HTERT RPE-1 (cell line): Measurements from ENCODE around the gene BCR.

Experiments
- in situ Hi-C: fragments of 300-500 bp; cut with MboI; formaldehyde crosslinking; loops from 4 replicates; pipeline ENCODE4 v1.14.3; 2020; ENCODE audit warnings: low sequenced_read_pairs

BCR gene

GRCh38 chr22:23258826-23259170 is 78.5 kb downstream of the BCR start:
- in situ Hi-C loops = no loop called here

DNA sequence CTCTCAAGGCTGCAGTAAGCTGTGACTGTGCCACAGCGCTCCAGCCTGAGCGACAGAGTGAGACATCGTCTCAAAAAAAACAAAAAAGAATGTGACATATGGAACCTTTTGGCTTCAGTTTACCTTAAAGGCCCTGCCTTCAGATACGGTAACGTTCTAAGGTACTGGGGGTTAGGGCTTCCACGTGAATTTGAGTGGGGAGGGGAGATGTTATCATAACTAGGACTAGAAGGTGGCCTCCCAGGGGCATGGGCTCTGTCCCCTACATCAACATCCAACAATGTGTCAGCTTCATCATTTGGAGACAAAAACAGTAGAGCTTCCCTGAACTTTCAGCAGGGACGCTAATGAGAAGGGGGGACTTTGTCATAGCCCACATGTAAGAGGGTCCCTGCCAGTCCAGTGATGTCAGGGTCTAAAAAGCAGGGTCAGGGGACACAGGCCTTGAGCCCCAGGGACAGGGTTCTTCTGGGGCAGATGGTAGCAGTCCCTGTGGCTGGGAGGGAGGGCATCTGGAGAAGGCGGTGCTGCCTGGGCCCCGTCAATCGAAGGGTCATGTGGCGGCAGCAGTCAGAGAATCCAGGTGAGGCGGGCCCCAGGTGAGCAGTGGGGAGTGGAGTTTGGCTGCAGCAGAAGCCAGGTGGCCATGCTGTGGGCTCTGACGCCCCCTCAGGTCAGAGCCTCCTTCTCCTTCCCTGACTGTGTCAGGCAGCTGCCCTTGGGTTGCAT is 79.8 kb downstream of the BCR start:
- in situ Hi-C loops = no loop called here

DNA sequence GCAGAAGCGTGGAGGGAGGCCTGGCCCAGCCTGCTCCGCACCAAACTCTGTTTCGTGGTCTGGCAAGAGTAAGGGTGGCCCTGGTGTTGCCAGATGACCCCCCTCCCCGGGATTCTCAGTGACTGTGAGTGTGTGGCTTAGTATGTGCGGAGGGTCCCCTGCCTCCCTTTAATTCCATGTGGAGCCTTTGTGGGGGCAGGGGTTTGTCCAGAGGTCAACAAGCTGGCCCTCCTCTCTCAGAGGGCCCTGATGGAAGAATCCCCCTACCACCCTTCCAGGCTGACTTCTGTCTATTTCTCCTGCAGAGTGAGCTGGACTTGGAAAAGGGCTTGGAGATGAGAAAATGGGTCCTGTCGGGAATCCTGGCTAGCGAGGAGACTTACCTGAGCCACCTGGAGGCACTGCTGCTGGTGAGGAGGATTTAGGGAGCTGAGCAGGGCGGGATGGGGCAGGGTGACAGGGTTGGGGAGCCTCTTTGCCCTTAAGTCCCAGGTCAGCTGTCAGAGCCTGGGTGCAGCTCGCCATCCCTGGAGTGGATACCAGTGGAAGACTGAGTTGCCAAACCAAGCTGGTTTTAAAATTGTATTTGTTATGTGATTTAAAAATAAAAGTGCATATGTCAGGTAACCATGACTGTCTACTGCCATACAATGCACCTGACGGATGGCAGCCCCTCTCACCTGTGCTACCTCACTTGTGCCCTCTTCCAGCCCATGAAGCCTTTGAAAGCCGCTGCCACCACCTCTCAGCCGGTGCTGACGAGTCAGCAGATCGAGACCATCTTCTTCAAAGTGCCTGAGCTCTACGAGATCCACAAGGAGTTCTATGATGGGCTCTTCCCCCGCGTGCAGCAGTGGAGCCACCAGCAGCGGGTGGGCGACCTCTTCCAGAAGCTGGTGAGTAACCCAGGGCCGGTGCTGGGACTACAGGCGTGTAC is 80.6 kb downstream of the BCR start:
- in situ Hi-C loops = no loop called here

DNA sequence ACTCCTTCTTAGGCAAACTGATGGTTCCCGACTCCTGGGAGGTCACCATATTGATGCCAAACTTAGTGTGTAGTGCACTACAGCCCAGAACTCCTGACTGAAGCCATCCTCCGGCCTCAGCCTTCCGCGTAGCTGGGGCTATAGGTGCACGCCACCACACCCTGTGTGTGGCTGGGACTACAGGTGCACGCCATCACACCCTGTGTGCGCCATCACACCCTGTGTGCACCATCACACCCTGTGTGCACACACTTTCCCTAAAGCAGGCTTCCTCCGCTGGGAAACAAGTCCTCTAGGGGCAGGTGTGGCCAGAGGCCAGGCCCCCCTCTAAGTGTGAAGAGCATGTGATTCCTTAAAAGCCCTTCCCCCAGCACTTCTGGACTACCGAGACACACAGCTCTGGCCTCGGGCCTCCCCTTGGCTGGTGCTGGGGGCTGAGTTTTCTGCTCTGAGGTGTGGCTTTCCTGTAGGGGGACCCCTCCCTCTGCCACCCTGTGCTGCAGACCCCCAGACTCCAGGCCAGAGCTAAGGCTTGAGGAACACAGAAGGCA is 81.7 kb downstream of the BCR start:
- in situ Hi-C loops = no loop called here

DNA sequence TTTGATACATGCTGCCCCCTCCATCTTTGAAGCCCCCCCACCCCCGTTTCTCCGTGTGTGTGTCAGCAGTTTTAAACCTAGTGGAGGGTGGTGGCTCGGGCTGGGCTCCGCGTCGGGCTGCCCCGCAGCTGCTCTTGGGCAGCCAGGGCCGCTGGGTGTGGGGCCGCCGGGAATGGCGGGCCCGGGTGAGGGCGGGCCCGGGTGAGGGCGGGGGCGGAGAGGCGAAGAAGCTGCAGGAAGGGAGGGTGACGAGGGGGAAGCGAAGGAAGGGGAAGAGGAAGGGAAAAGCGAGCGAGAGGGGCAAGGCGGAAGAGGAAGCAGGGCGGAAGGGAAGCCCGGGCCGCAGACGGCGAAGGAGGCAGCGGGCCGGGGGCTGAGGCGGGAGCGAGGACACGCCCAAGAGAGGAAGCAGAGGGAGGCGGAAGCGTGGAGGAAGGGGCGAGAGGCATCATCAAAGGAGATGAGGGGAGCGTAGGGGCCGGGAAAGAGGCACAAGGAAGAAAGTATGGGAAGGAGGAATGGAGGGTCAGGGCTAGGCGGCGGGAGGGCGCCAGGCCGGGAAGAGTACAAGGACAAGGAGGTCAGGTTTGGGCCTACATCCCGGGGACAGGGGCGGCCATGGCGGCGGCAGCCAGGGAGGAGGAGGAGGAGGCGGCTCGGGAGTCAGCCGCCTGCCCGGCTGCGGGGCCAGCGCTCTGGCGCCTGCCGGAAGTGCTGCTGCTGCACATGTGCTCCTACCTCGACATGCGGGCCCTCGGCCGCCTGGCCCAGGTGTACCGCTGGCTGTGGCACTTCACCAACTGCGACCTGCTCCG is 82.4 kb downstream of the BCR start:
- in situ Hi-C loops = no loop called here

GRCh38 chr22:23263651-23264555 is 83.6 kb downstream of the BCR start:
- in situ Hi-C loops = no loop called here

DNA sequence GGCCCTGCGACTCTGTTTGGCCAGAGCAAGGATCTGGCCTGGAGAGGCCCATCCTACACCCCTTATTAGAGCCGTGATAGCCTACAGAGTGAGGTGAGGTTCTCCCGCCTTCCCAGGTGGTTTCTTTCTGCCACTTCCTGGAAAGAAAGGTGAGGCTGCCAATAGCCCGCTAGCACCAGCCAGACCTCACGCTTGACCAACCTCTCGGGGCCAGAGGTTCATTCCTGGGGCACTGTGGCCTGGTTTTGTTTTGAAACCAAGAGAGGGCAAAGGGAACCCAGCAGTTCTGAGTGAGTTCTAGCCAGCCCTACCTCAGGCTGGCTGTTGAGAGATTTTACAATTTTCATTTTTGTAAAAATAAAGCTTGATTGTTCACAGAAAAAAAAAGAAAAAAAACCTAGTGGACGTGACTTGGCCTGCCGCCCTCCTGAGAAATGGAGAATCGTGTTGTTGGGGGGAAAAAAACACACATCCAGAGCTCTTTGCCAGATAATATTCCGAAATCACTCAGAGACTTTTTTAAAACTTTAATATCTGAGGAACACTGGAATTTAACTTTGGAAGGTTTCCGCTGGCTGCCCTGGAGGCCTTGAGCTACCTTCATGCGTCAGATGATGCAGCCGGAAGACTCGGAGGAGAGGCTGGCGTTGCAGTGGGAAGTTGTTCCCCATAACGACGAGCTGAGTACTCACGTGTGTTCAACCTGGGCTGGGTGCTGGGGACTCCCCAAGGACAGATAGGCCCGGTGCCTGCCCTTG is 84.5 kb downstream of the BCR start:
- in situ Hi-C loops = no loop called here

GRCh38 chr22:23265368-23265700 is 85.0 kb downstream of the BCR start:
- in situ Hi-C loops = no loop called here

DNA sequence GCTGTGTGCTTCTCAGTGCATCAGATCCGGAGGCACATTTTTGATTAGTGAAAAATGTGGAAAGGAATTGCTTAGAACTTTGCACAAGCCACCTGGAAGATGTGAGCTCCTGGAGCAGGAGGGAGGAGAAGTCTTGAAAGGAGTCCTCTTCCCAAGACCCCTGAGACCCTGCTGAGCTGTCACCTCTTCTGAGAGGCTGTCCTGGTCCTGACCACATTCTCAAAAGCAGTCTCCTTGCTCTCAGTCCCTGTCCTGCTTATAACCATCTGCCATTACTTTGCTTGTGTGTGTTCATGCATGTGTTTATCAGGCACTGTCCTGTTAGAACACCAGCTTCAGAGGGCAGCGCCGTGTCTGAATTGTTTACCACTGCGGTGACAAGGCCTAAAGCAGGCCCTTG is 86.5 kb downstream of the BCR start:
- in situ Hi-C loops = no loop called here

DNA sequence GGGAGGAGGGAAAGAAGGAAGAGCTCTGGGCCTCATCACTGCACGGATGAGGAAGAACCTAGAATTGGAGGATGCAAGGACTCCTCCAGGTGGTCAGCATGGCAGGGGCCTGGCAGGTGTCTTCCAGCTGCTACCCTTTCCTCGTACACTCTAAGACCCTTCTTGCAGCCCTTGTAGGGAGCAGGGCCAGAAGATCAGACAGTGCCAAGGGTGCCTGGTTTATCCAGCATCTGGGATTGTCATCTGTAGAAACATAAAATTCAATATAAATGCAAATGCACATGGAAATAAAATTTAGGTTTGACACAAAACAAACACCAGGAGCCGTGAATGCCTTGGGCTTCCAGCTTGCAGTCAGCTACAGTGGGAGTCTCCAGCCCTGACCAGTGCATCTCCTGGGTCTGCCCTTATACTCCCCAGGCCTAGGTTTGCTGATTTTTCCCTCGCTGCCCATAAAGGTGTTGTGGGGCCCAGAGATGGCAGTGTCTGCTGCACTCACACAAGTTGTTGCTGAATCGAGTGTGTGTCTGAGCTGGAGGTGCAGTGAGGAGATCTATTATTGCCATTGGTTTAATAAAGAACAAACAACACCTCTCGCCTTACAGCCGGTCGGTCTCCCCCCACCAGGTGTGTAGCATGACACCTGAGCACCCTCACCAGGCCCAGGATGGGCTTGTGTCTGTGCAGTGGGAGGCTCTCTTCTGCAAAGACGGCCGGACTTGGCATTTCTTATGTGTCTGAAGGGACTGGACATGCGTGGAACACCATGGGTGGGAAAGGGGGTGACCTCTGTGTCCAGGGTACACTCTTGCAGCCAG is 87.1 kb downstream of the BCR start:
- in situ Hi-C loops = no loop called here

GRCh38 chr22:23268139-23268712 is 87.9 kb downstream of the BCR start:
- in situ Hi-C loops = no loop called here

- in situ Hi-C loops = no loop called here
Measured at GRCh38 chr22:23268877-23269276, 88.6 kb downstream of the BCR start.

- in situ Hi-C loops = no loop called here
Measured at GRCh38 chr22:23269441-23270211, 89.3 kb downstream of the BCR start.

GRCh38 chr22:23270212-23270733 is 90.0 kb downstream of the BCR start:
- in situ Hi-C loops = no loop called here

DNA sequence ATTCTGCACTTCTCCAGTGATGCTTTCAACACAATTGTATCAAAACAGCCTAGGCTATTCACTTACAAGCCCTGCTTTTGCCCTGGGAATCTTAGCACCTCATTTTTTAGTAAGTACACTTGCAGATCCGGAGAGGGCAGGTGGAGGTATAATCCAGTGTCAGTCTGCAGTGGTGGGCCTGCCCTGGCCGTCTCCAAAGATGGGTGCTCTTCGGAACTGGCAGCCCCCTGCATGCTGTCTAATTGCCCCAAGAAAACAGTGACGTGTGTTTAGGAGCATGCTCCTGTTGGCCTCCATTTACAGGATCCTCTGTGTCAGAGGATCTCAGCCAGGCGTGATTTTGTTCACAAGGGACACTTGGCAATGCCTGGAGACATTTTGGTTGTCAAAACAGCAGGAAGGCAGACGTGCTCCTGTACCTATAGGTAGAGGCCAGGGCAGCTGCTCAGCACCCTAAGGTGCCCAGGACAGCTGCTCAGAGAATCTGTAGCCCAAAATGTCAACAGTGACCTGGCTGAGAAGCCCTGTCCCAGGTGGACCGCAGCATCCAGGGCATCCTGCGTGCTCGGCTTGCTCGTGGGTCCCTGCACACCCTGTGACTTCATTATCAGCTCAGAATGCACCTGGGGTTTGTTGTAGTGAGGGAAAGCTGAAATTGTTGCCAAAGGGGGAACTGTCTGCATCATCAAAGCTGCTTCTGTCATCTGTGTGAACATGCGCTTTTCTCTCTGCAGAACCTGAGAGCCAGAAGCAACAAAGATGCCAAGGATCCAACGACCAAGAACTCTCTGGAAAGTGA is 90.7 kb downstream of the BCR start:
- in situ Hi-C loops = no loop called here

- in situ Hi-C loops = no loop called here
Measured at GRCh38 chr22:23271597-23271908, 91.2 kb downstream of the BCR start.

GRCh38 chr22:23272371-23272770 is 92.1 kb downstream of the BCR start:
- in situ Hi-C loops = no loop called here
